ENCODE results near the gene ADGRF4. TPM values are rescaled to one million over a fixed set of nuclear protein-coding genes. Genes with fewer than 3 reads are reported as not detected.

Gene ADGRF4
- total and polyA plus RNA-seq, 2 experiments from 2014 or later = 4.2 to 7.5 TPM

DNA sequence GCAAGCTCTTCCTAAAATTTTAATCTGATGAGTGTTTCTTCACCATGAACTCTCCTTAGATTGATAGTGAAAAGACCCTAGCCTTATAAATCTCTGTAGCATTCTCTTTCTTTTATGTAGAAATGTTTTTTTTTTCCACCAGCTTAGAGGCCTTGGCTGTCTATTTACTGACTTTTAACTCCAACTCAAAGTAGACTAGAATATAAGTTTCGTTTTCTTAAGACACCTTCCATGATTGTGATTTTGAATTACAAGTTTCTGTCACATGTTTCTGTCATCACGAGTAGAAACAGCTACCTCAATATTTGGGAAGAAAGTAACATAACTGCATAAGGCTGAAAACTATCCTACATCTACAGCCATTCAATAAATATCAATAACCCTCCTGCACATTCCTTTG is 17.8 kb downstream of the ADGRF4 start:
- Histone ChIP-seq H3K27ac (no peak overlapping the region), H3K4me3 (no peak overlapping the region), H3K79me2 (no peaks in the 10 kb centered on the region), H2AFZ (no peak overlapping the region), H3K27me3 (no peaks in the 10 kb centered on the region), H3K4me2 (no peak overlapping the region), H4K20me1 (ENCODE audit: insufficient read depth, poor library complexity, severe bottlenecking) (no peaks in the 10 kb centered on the region), H3K9me3 (ENCODE audit: low read depth) (no peaks in the 10 kb centered on the region), H3K9me2 (replicated peaks; ENCODE audit: insufficient read depth) (no peaks in the 10 kb centered on the region), H3K36me3 (replicated peaks; ENCODE audit: insufficient read depth, low read depth) (no peaks in the 10 kb centered on the region), H3K4me1 (ENCODE audit: insufficient read depth) (no peaks in the 10 kb centered on the region)
- TF ChIP-seq EZH2 (IDR thresholded peaks at IDR 0.05; ENCODE audit: borderline replicate concordance) (no peak), EZH2phosphoT487 (IDR thresholded peaks at IDR 0.05; ENCODE audit: low read depth, severe bottlenecking, unreplicated experiment) (no peak)
- TF ChIP-seq, protein P1, sequence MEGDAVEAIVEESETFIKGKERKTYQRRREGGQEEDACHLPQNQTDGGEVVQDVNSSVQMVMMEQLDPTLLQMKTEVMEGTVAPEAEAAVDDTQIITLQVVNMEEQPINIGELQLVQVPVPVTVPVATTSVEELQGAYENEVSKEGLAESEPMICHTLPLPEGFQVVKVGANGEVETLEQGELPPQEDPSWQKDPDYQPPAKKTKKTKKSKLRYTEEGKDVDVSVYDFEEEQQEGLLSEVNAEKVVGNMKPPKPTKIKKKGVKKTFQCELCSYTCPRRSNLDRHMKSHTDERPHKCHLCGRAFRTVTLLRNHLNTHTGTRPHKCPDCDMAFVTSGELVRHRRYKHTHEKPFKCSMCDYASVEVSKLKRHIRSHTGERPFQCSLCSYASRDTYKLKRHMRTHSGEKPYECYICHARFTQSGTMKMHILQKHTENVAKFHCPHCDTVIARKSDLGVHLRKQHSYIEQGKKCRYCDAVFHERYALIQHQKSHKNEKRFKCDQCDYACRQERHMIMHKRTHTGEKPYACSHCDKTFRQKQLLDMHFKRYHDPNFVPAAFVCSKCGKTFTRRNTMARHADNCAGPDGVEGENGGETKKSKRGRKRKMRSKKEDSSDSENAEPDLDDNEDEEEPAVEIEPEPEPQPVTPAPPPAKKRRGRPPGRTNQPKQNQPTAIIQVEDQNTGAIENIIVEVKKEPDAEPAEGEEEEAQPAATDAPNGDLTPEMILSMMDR (IDR thresholded peaks at IDR 0.05; ENCODE audit: poor library complexity) = no peak
- DNase-seq (ENCODE audit: low spot score) = no peak
- WGBS (ENCODE audit: low lambda C conversion rate, missing lambda C conversion rate) = 72% methylated on average over 2 of the region's 2 CpGs

DNA sequence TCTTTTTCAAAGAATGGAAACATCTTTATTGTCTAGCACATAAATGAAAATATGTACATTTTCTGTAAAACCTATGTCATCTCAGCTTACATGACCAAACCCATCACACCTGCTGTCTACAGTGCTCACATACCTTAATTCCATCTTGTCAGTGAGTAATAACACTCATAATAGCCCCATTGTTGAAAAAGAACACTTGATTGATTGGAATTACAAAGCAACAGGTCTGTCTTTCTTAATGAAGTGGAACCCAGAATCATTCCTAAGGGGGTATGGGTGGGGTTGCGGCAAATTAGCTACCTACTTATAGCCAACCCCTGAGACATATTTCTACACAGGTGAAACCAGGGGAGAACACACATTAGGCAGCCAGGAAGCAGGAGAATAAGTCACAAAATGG is 20.2 kb downstream of the ADGRF4 start:
- Histone ChIP-seq H3K36me3 (replicated peaks; ENCODE audit: insufficient read depth, low read depth) (no peaks in the 10 kb centered on the region), H3K79me2 (no peaks in the 10 kb centered on the region), H3K9me3 (ENCODE audit: low read depth) (no peaks in the 10 kb centered on the region), H2AFZ (no peak overlapping the region), H3K27me3 (no peaks in the 10 kb centered on the region), H3K27ac (no peak overlapping the region), H3K4me3 (no peak overlapping the region), H3K9me2 (replicated peaks; ENCODE audit: insufficient read depth) (no peaks in the 10 kb centered on the region), H3K4me2 (no peak overlapping the region), H3K4me1 (ENCODE audit: insufficient read depth) (no peaks in the 10 kb centered on the region), H4K20me1 (ENCODE audit: insufficient read depth, poor library complexity, severe bottlenecking) (no peaks in the 10 kb centered on the region)
- DNase-seq (ENCODE audit: low spot score) = no peak
- 5% methylated on average over 1 of the region's 1 CpG for WGBS (ENCODE audit: low lambda C conversion rate, missing lambda C conversion rate)
- TF ChIP-seq, protein P1 (IDR thresholded peaks at IDR 0.05; ENCODE audit: poor library complexity) = no peak

DNA sequence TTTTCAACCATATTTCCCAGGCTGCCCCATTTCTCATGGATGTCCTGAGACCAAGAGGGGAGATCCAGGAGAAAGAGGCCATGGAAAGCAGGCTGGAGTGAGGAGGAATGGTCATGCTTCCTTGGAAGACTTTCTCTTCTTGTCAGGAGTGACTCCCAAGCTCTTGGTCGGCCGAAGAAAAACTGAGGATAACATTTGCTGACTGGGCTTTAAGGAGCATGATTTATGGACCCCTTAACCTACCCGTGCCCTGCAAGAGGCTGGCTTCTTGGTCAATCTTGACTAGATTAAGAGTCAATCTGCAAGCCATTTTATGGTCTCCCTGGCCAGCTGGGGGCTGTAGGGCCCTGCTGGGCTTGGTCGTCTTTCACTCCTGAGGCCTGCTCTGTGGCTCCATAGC is 22.8 kb downstream of the ADGRF4 start:
- Histone ChIP-seq H3K36me3 (replicated peaks; ENCODE audit: insufficient read depth, low read depth) (no peaks in the 10 kb centered on the region), H3K4me3 (no peak overlapping the region), H3K4me2 (no peak overlapping the region), H2AFZ (no peak overlapping the region), H3K9me2 (replicated peaks; ENCODE audit: insufficient read depth) (no peaks in the 10 kb centered on the region), H3K27ac (no peak overlapping the region), H3K4me1 (ENCODE audit: insufficient read depth) (no peaks in the 10 kb centered on the region), H4K20me1 (ENCODE audit: insufficient read depth, poor library complexity, severe bottlenecking) (no peaks in the 10 kb centered on the region), H3K9me3 (ENCODE audit: low read depth) (no peaks in the 10 kb centered on the region), H3K27me3 (no peaks in the 10 kb centered on the region), H3K79me2 (no peaks in the 10 kb centered on the region)
- no peak for DNase-seq (ENCODE audit: low spot score)
- WGBS (ENCODE audit: low lambda C conversion rate, missing lambda C conversion rate) = 87% methylated on average over 4 of the region's 4 CpGs
- TF ChIP-seq, protein P1 (IDR thresholded peaks at IDR 0.05; ENCODE audit: poor library complexity) = no peak
- TF ChIP-seq EZH2phosphoT487 (IDR thresholded peaks at IDR 0.05; ENCODE audit: low read depth, severe bottlenecking, unreplicated experiment) (no peak), EZH2 (IDR thresholded peaks at IDR 0.05; ENCODE audit: borderline replicate concordance) (no peak)

DNA sequence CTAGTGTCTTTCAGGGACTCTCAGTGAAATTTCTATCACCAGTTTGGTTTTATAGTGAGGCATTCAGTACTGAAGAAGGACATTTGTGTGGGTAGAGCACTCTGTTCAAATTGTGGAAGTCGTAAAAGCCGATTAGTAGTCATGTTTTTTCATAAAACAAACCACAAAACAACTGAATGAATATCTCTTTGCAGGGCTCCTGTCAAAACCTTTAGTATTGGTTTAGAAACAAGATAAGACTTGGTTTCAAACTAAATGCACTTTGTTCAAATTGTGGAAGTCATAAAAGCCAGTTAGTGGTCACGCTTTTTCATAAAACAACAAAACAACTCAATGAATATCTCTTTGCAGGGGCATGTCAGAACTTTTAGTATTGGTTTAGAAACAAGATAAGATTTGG is 23.8 kb downstream of the ADGRF4 start:
- no peak overlapping the region for H2AFZ ChIP-seq
- no peaks in the 10 kb centered on the region for H4K20me1 ChIP-seq (ENCODE audit: insufficient read depth, poor library complexity, severe bottlenecking)
- no peaks in the 10 kb centered on the region for H3K79me2 ChIP-seq
- no peaks in the 10 kb centered on the region for H3K4me1 ChIP-seq (ENCODE audit: insufficient read depth)
- TF ChIP-seq, protein P1 (IDR thresholded peaks at IDR 0.05; ENCODE audit: poor library complexity) = no peak
- TF ChIP-seq EZH2phosphoT487 (IDR thresholded peaks at IDR 0.05; ENCODE audit: low read depth, severe bottlenecking, unreplicated experiment) (no peak), EZH2 (IDR thresholded peaks at IDR 0.05; ENCODE audit: borderline replicate concordance) (no peak)
- H3K9me2 ChIP-seq (replicated peaks; ENCODE audit: insufficient read depth) = no peaks in the 10 kb centered on the region
- WGBS (ENCODE audit: low lambda C conversion rate, missing lambda C conversion rate) = 59% methylated on average over 3 of the region's 3 CpGs
- H3K4me3 ChIP-seq = no peak overlapping the region
- DNase-seq (ENCODE audit: low spot score) = no peak
- no peaks in the 10 kb centered on the region for H3K27me3 ChIP-seq
- no peak overlapping the region for H3K4me2 ChIP-seq
- H3K36me3 ChIP-seq (replicated peaks; ENCODE audit: insufficient read depth, low read depth) = no peaks in the 10 kb centered on the region
- no peak overlapping the region for H3K27ac ChIP-seq
- no peaks in the 10 kb centered on the region for H3K9me3 ChIP-seq (ENCODE audit: low read depth)
